HepG2 (cell line): ENCODE data around the gene CDK6. TPM values are rescaled to one million over a fixed set of nuclear protein-coding genes. Genes with fewer than 3 reads are reported as not detected.
A peak's percentile ranks its signal among the peaks of the same experiment; 100 is the strongest.

Experiments
- FLYWCH1 ChIP-seq: sonication (generic); formaldehyde crosslinking; IDR thresholded peaks from 2 replicates; pipeline ENCODE4 v1.8.1; 2023; ENCODE audit warnings: mild to moderate bottlenecking, missing genetic modification reagents
- IKZF5 ChIP-seq: IDR thresholded peaks from 2 replicates; pipeline ENCODE4 v1.6.1; 2018; ENCODE audit warnings: missing genetic modification reagents, mild to moderate bottlenecking, missing compliant biosample characterization
- NBN ChIP-seq: fragments of 450-650 bp; conservative IDR thresholded peaks from 2 replicates; pipeline ENCODE4 v1.6.1; 2017
- SAP130 ChIP-seq: IDR thresholded peaks from 2 replicates; pipeline ENCODE4 v1.6.1; 2016; ENCODE audit warnings: low read depth
- SIX1 ChIP-seq: sonication (generic); formaldehyde crosslinking; IDR thresholded peaks from 2 replicates; pipeline ENCODE4 v1.4.0; 2020; ENCODE audit warnings: missing genetic modification reagents, borderline replicate concordance
- TEAD3 ChIP-seq: optimal IDR thresholded peaks from 2 replicates; pipeline ENCODE3; 2016; ENCODE audit warnings: borderline replicate concordance
- ZBED4 ChIP-seq: sonication (generic); formaldehyde crosslinking; IDR thresholded peaks from 2 replicates; pipeline ENCODE4 v1.4.0; 2020; ENCODE audit warnings: missing genetic modification reagents, borderline replicate concordance
- ZBTB33 ChIP-seq: sonication (generic); formaldehyde crosslinking; IDR thresholded peaks from 2 replicates; pipeline ENCODE4 v1.4.0; 2020; ENCODE audit warnings: missing genetic modification reagents
- ZNF337 ChIP-seq: sonication (generic); formaldehyde crosslinking; IDR thresholded peaks from 2 replicates; pipeline ENCODE4 v1.5.1; 2020; ENCODE audit warnings: missing genetic modification reagents, low read depth, mild to moderate bottlenecking, borderline replicate concordance
- polyA plus RNA-seq, 8 experiments: library from polyadenylated mRNA; depleted of rRNA in 3 of 8; stranded (reverse) in 7 of 8; unstranded in 1 of 8; fragments of >200 nt; fragmentation: Illumina TruSeq in 4 of 8; extraction: Trizol in 4 of 8; gene quantifications; 2 replicates each; pipeline versions ENCODE4 v1.2.1 to v1.2.3, GENCODE V29; 2011 to 2016; ENCODE audit warnings: low read depth in 4 of 8, missing spikeins in 1 of 8, mixed read lengths in 1 of 8; ENCODE audit not compliant: insufficient read depth in 1 of 8
- total RNA-seq, 5 experiments: library from RNA; depleted of rRNA; stranded (reverse); fragments of >200 nt; fragmentation: Illumina TruSeq; extraction: Trizol; gene quantifications; 2 replicates each; pipeline ENCODE4 v1.2.3, GENCODE V29; 2016; ENCODE audit warnings: low read depth in 1 of 5
- TF ChIP-seq, protein P1 (sequence below): sonication (generic); formaldehyde crosslinking; IDR thresholded peaks from 2 replicates; pipeline ENCODE4 v1.5.0; 2020; ENCODE audit warnings: mild to moderate bottlenecking, missing genetic modification reagents, borderline replicate concordance
- TF ChIP-seq, protein P2 (sequence below): sonication (generic); formaldehyde crosslinking; IDR thresholded peaks from 2 replicates; pipeline ENCODE4 v1.4.0; 2020; ENCODE audit warnings: mild to moderate bottlenecking, missing genetic modification reagents

Gene CDK6
- total and polyA plus RNA-seq, 2 of the 13 experiments (the other 11 are each of a cell fraction or from before 2014, with no cell fraction given): 34.6 to 90.8 TPM

DNA sequence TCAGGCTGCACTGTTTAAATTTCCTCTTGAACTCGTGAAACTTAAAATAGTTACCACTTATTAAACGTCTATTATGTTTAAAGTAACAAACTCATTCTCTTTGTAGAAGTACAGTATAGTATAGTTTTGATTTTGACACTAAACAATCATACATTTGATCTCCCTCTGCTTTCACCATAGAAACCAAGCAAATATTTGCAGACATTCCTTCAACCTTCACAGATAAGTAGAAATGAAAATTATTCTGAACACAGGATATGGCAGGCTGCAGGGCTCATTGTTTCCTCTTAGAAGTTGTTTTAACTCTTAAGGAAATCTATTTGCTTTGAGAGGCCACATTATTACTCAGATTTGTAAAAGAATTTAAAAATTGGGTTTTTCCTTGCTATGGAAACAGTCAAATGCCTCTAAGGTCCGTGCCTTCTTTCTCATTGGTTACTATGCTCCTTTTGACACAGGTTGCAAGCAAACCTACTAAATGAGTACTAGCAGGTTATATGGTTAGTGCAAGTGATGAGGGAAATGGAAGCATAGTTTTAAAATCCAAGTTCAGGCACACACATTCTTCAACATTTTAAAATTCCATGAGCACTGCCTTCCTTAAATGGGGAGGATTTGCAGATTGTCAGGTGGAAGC, 153.4 kb downstream of the CDK6 start (continued):
- TF ChIP-seq, protein P1, sequence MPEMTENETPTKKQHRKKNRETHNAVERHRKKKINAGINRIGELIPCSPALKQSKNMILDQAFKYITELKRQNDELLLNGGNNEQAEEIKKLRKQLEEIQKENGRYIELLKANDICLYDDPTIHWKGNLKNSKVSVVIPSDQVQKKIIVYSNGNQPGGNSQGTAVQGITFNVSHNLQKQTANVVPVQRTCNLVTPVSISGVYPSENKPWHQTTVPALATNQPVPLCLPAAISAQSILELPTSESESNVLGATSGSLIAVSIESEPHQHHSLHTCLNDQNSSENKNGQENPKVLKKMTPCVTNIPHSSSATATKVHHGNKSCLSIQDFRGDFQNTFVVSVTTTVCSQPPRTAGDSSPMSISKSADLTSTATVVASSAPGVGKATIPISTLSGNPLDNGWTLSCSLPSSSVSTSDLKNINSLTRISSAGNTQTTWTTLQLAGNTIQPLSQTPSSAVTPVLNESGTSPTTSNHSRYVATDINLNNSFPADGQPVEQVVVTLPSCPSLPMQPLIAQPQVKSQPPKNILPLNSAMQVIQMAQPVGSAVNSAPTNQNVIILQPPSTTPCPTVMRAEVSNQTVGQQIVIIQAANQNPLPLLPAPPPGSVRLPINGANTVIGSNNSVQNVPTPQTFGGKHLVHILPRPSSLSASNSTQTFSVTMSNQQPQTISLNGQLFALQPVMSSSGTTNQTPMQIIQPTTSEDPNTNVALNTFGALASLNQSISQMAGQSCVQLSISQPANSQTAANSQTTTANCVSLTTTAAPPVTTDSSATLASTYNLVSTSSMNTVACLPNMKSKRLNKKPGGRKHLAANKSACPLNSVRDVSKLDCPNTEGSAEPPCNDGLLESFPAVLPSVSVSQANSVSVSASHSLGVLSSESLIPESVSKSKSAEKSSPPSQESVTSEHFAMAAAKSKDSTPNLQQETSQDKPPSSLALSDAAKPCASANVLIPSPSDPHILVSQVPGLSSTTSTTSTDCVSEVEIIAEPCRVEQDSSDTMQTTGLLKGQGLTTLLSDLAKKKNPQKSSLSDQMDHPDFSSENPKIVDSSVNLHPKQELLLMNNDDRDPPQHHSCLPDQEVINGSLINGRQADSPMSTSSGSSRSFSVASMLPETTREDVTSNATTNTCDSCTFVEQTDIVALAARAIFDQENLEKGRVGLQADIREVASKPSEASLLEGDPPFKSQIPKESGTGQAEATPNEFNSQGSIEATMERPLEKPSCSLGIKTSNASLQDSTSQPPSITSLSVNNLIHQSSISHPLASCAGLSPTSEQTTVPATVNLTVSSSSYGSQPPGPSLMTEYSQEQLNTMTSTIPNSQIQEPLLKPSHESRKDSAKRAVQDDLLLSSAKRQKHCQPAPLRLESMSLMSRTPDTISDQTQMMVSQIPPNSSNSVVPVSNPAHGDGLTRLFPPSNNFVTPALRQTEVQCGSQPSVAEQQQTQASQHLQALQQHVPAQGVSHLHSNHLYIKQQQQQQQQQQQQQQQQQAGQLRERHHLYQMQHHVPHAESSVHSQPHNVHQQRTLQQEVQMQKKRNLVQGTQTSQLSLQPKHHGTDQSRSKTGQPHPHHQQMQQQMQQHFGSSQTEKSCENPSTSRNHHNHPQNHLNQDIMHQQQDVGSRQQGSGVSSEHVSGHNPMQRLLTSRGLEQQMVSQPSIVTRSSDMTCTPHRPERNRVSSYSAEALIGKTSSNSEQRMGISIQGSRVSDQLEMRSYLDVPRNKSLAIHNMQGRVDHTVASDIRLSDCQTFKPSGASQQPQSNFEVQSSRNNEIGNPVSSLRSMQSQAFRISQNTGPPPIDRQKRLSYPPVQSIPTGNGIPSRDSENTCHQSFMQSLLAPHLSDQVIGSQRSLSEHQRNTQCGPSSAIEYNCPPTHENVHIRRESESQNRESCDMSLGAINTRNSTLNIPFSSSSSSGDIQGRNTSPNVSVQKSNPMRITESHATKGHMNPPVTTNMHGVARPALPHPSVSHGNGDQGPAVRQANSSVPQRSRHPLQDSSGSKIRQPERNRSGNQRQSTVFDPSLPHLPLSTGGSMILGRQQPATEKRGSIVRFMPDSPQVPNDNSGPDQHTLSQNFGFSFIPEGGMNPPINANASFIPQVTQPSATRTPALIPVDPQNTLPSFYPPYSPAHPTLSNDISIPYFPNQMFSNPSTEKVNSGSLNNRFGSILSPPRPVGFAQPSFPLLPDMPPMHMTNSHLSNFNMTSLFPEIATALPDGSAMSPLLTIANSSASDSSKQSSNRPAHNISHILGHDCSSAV: no peak
- TF ChIP-seq TEAD3 (CRISPR knock-in tag): peak; percentile 39
- peak; percentile 58 for TF ChIP-seq SAP130 (CRISPR knock-in tag)
- TF ChIP-seq IKZF5 (CRISPR knock-in tag): no peak
- TF ChIP-seq NBN: no peak
- 0 out of 2 replicates have a peak, but pooled peaks have one; percentile 26 for TF ChIP-seq SIX1 (CRISPR knock-in tag)
- TF ChIP-seq ZBED4: no peak
- TF ChIP-seq FLYWCH1 (CRISPR knock-in tag): no peak
- no peak for TF ChIP-seq ZBTB33
- no peak for TF ChIP-seq ZNF337 (CRISPR knock-in tag)
- TF ChIP-seq, protein P2, sequence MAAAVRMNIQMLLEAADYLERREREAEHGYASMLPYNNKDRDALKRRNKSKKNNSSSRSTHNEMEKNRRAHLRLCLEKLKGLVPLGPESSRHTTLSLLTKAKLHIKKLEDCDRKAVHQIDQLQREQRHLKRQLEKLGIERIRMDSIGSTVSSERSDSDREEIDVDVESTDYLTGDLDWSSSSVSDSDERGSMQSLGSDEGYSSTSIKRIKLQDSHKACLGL (CRISPR knock-in tag): no peak
